Keratinocyte (primary cell): ENCODE data around the gene TOX2. TPM values are rescaled to one million over a fixed set of nuclear protein-coding genes. Genes with fewer than 3 reads are reported as not detected.

Experiments used
- DNase-seq: peaks from one replicate; pipeline ENCODE4 v3.0.0-alpha.2; 2011; ENCODE audit warnings: low read depth, missing footprints, low spot score
- FAIRE-seq: peaks from 2 replicates; lab custom pipeline; 2011; peaks lifted over from hg19 to GRCh38; lab: Jason Lieb, UNC
- H2AFZ ChIP-seq: 2 replicates; pipeline ENCODE4 v1.6.0; 2012; ENCODE audit warnings: low read length, control low read depth, inconsistent platforms; ENCODE audit not compliant: control insufficient read depth
- H3K27ac ChIP-seq: 2 replicates; pipeline ENCODE4 v1.5.1; 2011; ENCODE audit warnings: low read length; ENCODE audit not compliant: control insufficient read depth, insufficient read depth
- H3K27me3 ChIP-seq: 3 replicates; pipeline ENCODE4 v1.6.0; 2011; ENCODE audit warnings: low read length; ENCODE audit not compliant: control insufficient read depth, insufficient read depth; ENCODE audit errors: extremely low read depth
- H3K36me3 ChIP-seq, 2 experiments: 2 replicates in 1 of 2; 3 replicates in 1 of 2; pipeline ENCODE4 v1.5.1; 2011; ENCODE audit warnings: low read length in 2 of 2, mild to moderate bottlenecking in 1 of 2; ENCODE audit not compliant: control insufficient read depth in 2 of 2, insufficient read depth in 2 of 2; ENCODE audit errors: extremely low read depth in 1 of 2
- H3K4me1 ChIP-seq: 3 replicates; pipeline ENCODE4 v1.5.1; 2011; ENCODE audit warnings: low read length; ENCODE audit not compliant: control insufficient read depth, insufficient read depth; ENCODE audit errors: extremely low read depth
- H3K4me2 ChIP-seq: 3 replicates; pipeline ENCODE4 v1.6.0; 2011; ENCODE audit warnings: low read depth, low read length; ENCODE audit not compliant: control insufficient read depth, insufficient read depth; ENCODE audit errors: extremely low read depth
- H3K4me3 ChIP-seq, 3 experiments: fragments of 200-600 bp in 1 of 3; sonication (generic) in 1 of 3; 2 replicates in 2 of 3; 3 replicates in 1 of 3; pipeline ENCODE4 v1.5.1; 2011 to 2016; ENCODE audit warnings: low read length in 3 of 3, mild to moderate bottlenecking in 3 of 3, control low read depth in 2 of 3, inconsistent platforms in 1 of 3, low read depth in 1 of 3, mixed read lengths in 1 of 3, mixed run types in 1 of 3, moderate library complexity in 1 of 3; ENCODE audit not compliant: control insufficient read depth in 2 of 3, insufficient read depth in 2 of 3; ENCODE audit errors: extremely low read depth in 1 of 3
- H3K79me2 ChIP-seq: 2 replicates; pipeline ENCODE4 v1.6.0; 2012; ENCODE audit warnings: low read length; ENCODE audit not compliant: control insufficient read depth, insufficient read depth
- H3K9ac ChIP-seq: 3 replicates; pipeline ENCODE4 v1.6.0; 2011; ENCODE audit warnings: low read length; ENCODE audit not compliant: control insufficient read depth, insufficient read depth; ENCODE audit errors: extremely low read depth
- H3K9me1 ChIP-seq: 3 replicates; pipeline ENCODE4 v1.6.0; 2011; ENCODE audit warnings: low read length; ENCODE audit not compliant: control insufficient read depth, insufficient read depth; ENCODE audit errors: extremely low read depth
- H3K9me3 ChIP-seq: 2 replicates; pipeline ENCODE4 v1.5.1; 2012; ENCODE audit warnings: low read depth, low read length; ENCODE audit not compliant: control insufficient read depth
- H4K20me1 ChIP-seq: 3 replicates; pipeline ENCODE4 v1.6.0; 2011; ENCODE audit warnings: low read length; ENCODE audit not compliant: control insufficient read depth, insufficient read depth; ENCODE audit errors: extremely low read depth
- CTCF ChIP-seq, 3 experiments: IDR thresholded peaks in 1 of 3; conservative IDR thresholded peaks in 1 of 3; optimal IDR thresholded peaks in 1 of 3; 2 replicates in 2 of 3; 3 replicates in 1 of 3; pipeline versions ENCODE3 to v1.5.1; 2011; ENCODE audit warnings: low read length in 3 of 3, mild to moderate bottlenecking in 3 of 3, moderate library complexity in 2 of 3, control low read depth in 1 of 3, inconsistent platforms in 1 of 3; ENCODE audit not compliant: insufficient read depth in 2 of 3; ENCODE audit errors: extremely low read depth in 1 of 3
- EZH2 ChIP-seq: IDR thresholded peaks from one replicate; pipeline ENCODE4 v1.6.1; 2012; ENCODE audit warnings: inconsistent platforms, mild to moderate bottlenecking, low read length, moderate library complexity
- dilution Hi-C: fragments of 300-500 bp; cut with MboI; formaldehyde crosslinking; loops from one replicate; pipeline ENCODE4 v1.7.0; 2020; ENCODE audit warnings: low sequenced_read_pairs; ENCODE audit not compliant: extremely low pct_ligation_motif_present
- polyA plus RNA-seq, 5 experiments: library from polyadenylated mRNA; depleted of rRNA in 3 of 5; stranded (reverse) in 3 of 5; stranded (forward) in 1 of 5; unstranded in 1 of 5; fragments of >200 nt; gene quantifications; 1 replicate in 1 of 5; 2 replicates in 3 of 5; 3 replicates in 1 of 5; pipeline versions ENCODE4 v1.2.1 to v1.2.3, GENCODE V29; 2011 to 2012; ENCODE audit warnings: missing spikeins in 2 of 5, low read depth in 1 of 5, low replicate concordance in 1 of 5

Gene TOX2
- polyA plus RNA-seq, 1 donor (not counting 4 experiments of a cell fraction or from before 2014, with no cell fraction given), result 0.20 TPM

GRCh38 chr20:44092551-44093248 is 178.0 kb downstream of the TOX2 start:
- Histone ChIP-seq H3K27me3 (no peaks in the 10 kb centered on the region), H2AFZ (no peak overlapping the region), H4K20me1 (no peaks in the 10 kb centered on the region), H3K4me3 (no peak overlapping the region), H3K36me3 (no peaks in the 10 kb centered on the region), H3K4me2 (no peak overlapping the region), H3K9me3 (no peaks in the 10 kb centered on the region), H3K9me1 (no peaks in the 10 kb centered on the region), H3K9ac (no peak overlapping the region), H3K79me2 (no peaks in the 10 kb centered on the region), H3K4me1 (peaks cover 20% of the 10 kb centered on the region), H3K27ac (no peak overlapping the region)
- dilution Hi-C loops, result no loop called here
- DNase-seq, result no peak
- FAIRE-seq, result peak; percentile 70
- TF ChIP-seq EZH2, result no peak
- TF ChIP-seq CTCF (optimal IDR thresholded peaks at IDR 0.05 in 1 of 3, IDR thresholded peaks at IDR 0.05 in 1 of 3, conservative IDR thresholded peaks at IDR 0.05 in 1 of 3; ENCODE audit: extremely low read depth in 1 of 3, insufficient read depth in 2 of 3, low read length in 3 of 3), result peak; percentile 27 to 52 (median 52)

GRCh38 chr20:44093249-44093582 is 178.6 kb downstream of the TOX2 start:
- Histone ChIP-seq H3K79me2 (no peaks in the 10 kb centered on the region), H3K9ac (no peak overlapping the region), H3K9me1 (no peaks in the 10 kb centered on the region), H3K36me3 (no peaks in the 10 kb centered on the region), H2AFZ (no peak overlapping the region), H3K27ac (no peak overlapping the region), H3K4me1 (peaks cover 25% of the 10 kb centered on the region), H4K20me1 (no peaks in the 10 kb centered on the region), H3K4me2 (no peak overlapping the region), H3K9me3 (no peaks in the 10 kb centered on the region), H3K4me3 (no peak overlapping the region), H3K27me3 (no peaks in the 10 kb centered on the region)
- dilution Hi-C loops, result no loop called here
- DNase-seq (no peak), FAIRE-seq (no peak)
- TF ChIP-seq CTCF (optimal IDR thresholded peaks at IDR 0.05 in 1 of 3, IDR thresholded peaks at IDR 0.05 in 1 of 3, conservative IDR thresholded peaks at IDR 0.05 in 1 of 3; ENCODE audit: extremely low read depth in 1 of 3, insufficient read depth in 2 of 3, low read length in 3 of 3) (no peak), EZH2 (no peak)
